NOMO-1 treated with dmso at 0.1 percent for 144 hours (cell line): ENCODE data around the gene SASH1.

Experiments used
- DNase-seq: peaks from one replicate; lab custom pipeline; 2025; ENCODE audit not compliant: unreplicated experiment; lab: John Stamatoyannopoulos, UW

Gene SASH1

GRCh38 chr6:148342350-148343046, at the start of gene SASH1:
Gene SASH1 (plus strand): TSS chr6:148342838. CDS start chr6:148343068, 230 bp downstream.
- DNase-seq: peak; percentile 64

- no peak for DNase-seq
Measured at GRCh38 chr6:148293181-148293995, 49.2 kb upstream of the SASH1 start.

- no peak for DNase-seq
Measured at GRCh38 chr6:148294059-148294458, 48.6 kb upstream of the SASH1 start.

- no peak for DNase-seq
Measured at GRCh38 chr6:148295261-148295887, 47.3 kb upstream of the SASH1 start.

- no peak for DNase-seq
Measured at GRCh38 chr6:148296771-148297170, 45.9 kb upstream of the SASH1 start.

GRCh38 chr6:148298683-148299082, 44.0 kb upstream of the SASH1 start:
- no peak for DNase-seq

- DNase-seq: no peak
Measured at GRCh38 chr6:148303616-148304015, 39.0 kb upstream of the SASH1 start.

- no peak for DNase-seq
Measured at GRCh38 chr6:148304976-148305375, 37.7 kb upstream of the SASH1 start.

GRCh38 chr6:148306286-148306685, 36.4 kb upstream of the SASH1 start:
- no peak for DNase-seq

- DNase-seq: no peak
Measured at GRCh38 chr6:148307405-148307804, 35.2 kb upstream of the SASH1 start.

- no peak for DNase-seq
Measured at GRCh38 chr6:148309301-148309700, 33.3 kb upstream of the SASH1 start.

- DNase-seq: peak; percentile 5
Measured at GRCh38 chr6:148311966-148312669, 30.5 kb upstream of the SASH1 start.

- no peak for DNase-seq
Measured at GRCh38 chr6:148313488-148313887, 29.1 kb upstream of the SASH1 start.

- DNase-seq: no peak
Measured at GRCh38 chr6:148316308-148316707, 26.3 kb upstream of the SASH1 start.

GRCh38 chr6:148317051-148317450, 25.6 kb upstream of the SASH1 start:
- no peak for DNase-seq

- no peak for DNase-seq
Measured at GRCh38 chr6:148317739-148318138, 24.9 kb upstream of the SASH1 start.

- no peak for DNase-seq
Measured at GRCh38 chr6:148322704-148323103, 19.9 kb upstream of the SASH1 start.

- no peak for DNase-seq
Measured at GRCh38 chr6:148323344-148323743, 19.3 kb upstream of the SASH1 start.

- DNase-seq: peak; percentile 16
Measured at GRCh38 chr6:148324297-148324985, 18.2 kb upstream of the SASH1 start.

- no peak for DNase-seq
Measured at GRCh38 chr6:148325316-148326068, 17.1 kb upstream of the SASH1 start.
